Heart right ventricle (tissue), 16 donors: ENCODE measurements around the gene NPHP4. TPM values are rescaled to one million over a fixed set of nuclear protein-coding genes. Genes with fewer than 3 reads are reported as not detected.

Experiments
- ATAC-seq, 8 donors: fragments of 200-7000 bp; cut with Tn5 transposase; one replicate each; pipeline ENCODE4 v1.9.1; 2020; ENCODE audit warnings: mild to moderate bottlenecking in 8 of 8, moderate library complexity in 8 of 8, moderate number of reproducible peaks in 1 of 8
- DNase-seq, 2 donors: peaks; one replicate each; pipeline ENCODE4 v3.0.0-alpha.2; 2020
- H3K27ac ChIP-seq, 10 donors: fragments of 200-600 bp; sonication (generic) in 2 of 10; one replicate each; pipeline versions ENCODE4 v1.5.0 to v1.8.0; 2020 to 2022; ENCODE audit warnings: mild to moderate bottlenecking in 3 of 10
- H3K27me3 ChIP-seq, 7 donors: fragments of 200-600 bp; one replicate each; pipeline ENCODE4 v1.8.0; 2021 to 2022; ENCODE audit warnings: mild to moderate bottlenecking in 2 of 7
- H3K36me3 ChIP-seq, 9 donors: fragments of 200-600 bp; sonication (generic) in 1 of 9; one replicate each; pipeline versions ENCODE4 v1.5.0 to v1.8.0; 2020 to 2022; ENCODE audit warnings: mild to moderate bottlenecking in 2 of 9
- H3K4me1 ChIP-seq, 9 donors: fragments of 200-600 bp; sonication (generic) in 1 of 9; one replicate each; pipeline versions ENCODE4 v1.5.0 to v1.8.0; 2020 to 2022; ENCODE audit warnings: mild to moderate bottlenecking in 4 of 9
- H3K4me3 ChIP-seq, 10 donors: fragments of 200-600 bp; sonication (generic) in 2 of 10; one replicate each; pipeline versions ENCODE4 v1.5.0 to v1.8.0; 2020 to 2022; ENCODE audit warnings: mild to moderate bottlenecking in 7 of 10, moderate library complexity in 2 of 10
- H3K9me3 ChIP-seq, 11 donors: fragments of 200-600 bp in 10 of 11; sonication (generic) in 2 of 11; one replicate each; pipeline versions ENCODE4 v1.5.0 to v1.8.0; 2013 to 2022; ENCODE audit warnings: mild to moderate bottlenecking in 2 of 11, control low read depth in 1 of 11, moderate library complexity in 1 of 11
- WGBS, 2 donors: extraction: QIAGEN DNeasy Blood & Tissue Kit; methylation state at CpG; one replicate each; pipeline ENCODE4 v1.1.7; 2013; ENCODE audit warnings: inconsistent platforms in 1 of 2; 5-methylcytosine and 5-hydroxymethylcytosine counted together
- intact Hi-C, 10 donors: fragments of 100-400 bp; cut with DNase I; formaldehyde crosslinking; loops; one replicate each; pipeline versions ENCODE4 v1.11.1 to v1.14.2; 2022
- polyA plus RNA-seq, 2 donors: library from polyadenylated mRNA; stranded (reverse); fragments of 200-250 nt; gene quantifications; one replicate each; pipeline ENCODE4 v1.2.3, GENCODE V29; 2013
- total RNA-seq, 10 donors: library from RNA; stranded (reverse); fragmentation: NEBNext Ultra II Directional in 3 of 10; extraction: Animal tissue kit (Norgen Biotek cat#: 25700) in 3 of 10; gene quantifications; one replicate each; pipeline versions ENCODE4 v1.2.1 to v1.2.4, GENCODE V29; 2021 to 2023
- TF ChIP-seq, protein P1 (sequence below), 9 donors: fragments of 200-600 bp; sonication (generic) in 2 of 9; IDR thresholded peaks; one replicate each; pipeline versions ENCODE4 v1.5.0 to v1.8.0; 2021 to 2022; ENCODE audit warnings: antibody characterized with exemption in 9 of 9, mild to moderate bottlenecking in 5 of 9, moderate library complexity in 1 of 9
- donor health status: Arrhythmogenic right ventricular cardiomyopathy.
- donor health status: ischemic (EF 13 %, LVEDD 7.1; RV severe dilation, severe dysfunction).
- donor health status: healthy with polysubstance abuse.
- donor health status: DM: no; HTN: yes; CAD: no.
- donor health status: DM: no; HTN: no; CAD: no.
- donor health status: ischemic (EF 25% LVEDD 6.9; RV normal size, moderate dysfunction).
- donor health status: ischemic (EF 25% LVEDD 5.7; RV mildly dilated, moderate dysfunction).
- donor health status: healthy.
- donor health status: DM: yes; HTN: yes; CAD: no.
- donor health status: Ischemic cardiomyopathy.
- donor health status: ischemic (EF 35%, LVEDD 5.7; RV mildly dilated, moderate dysfunction).
- donor health status: nonischemic (EF 11% LVEDD 7.7; RV severe dilation, severe dysfunction).
- donor health status: DM: yes; HTN: yes; CAD: no.
- donor health status: PGD.
- donor health status: ischemic (EF 29% LVEDD 5.4; RV normal size, mild dysfunction).
- donor health status: nonischemic (EF 23%, LVEDD 6.1; RV moderate dilation, normal function).

Gene NPHP4
- total and polyA plus RNA-seq, 12 donors = 2.4 to 5.7 (median 3.3) TPM

DNA sequence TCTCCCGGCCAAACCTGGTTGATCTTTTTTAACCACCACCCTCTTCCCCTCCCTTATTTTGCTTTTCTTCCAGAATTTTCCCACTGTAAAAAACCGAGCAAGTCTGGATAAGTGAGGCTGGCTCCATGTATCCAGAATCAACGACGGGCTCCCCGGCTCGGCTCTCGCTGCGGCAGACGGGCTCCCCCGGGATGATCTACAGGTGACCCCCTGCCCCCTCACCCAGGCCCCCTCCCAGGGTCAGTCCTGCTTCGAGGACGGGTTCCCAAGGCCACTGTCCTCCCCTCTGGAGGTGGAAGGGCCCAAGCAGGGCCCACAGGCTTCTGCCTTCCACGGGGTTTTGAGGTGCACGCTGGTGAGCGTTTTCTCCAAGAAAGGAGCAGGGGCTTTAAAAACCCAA, 48.2 kb upstream of the NPHP4 start:
- no peak for ATAC-seq
- Histone ChIP-seq H3K27me3 (no peaks in the 10 kb centered on the region), H3K27ac (no peak overlapping the region), H3K4me1 (peaks cover 0 to 15% (median 0%) of the 10 kb centered on the region in 9 donors), H3K4me3 (no peak overlapping the region), H3K9me3 (no peaks in the 10 kb centered on the region), H3K36me3 (peaks cover 0 to 56% (median 0%) of the 10 kb centered on the region in 9 donors)
- 85 to 90% methylated on average over 15 of the region's 15 CpGs for WGBS, 2 donors
- TF ChIP-seq, protein P1, sequence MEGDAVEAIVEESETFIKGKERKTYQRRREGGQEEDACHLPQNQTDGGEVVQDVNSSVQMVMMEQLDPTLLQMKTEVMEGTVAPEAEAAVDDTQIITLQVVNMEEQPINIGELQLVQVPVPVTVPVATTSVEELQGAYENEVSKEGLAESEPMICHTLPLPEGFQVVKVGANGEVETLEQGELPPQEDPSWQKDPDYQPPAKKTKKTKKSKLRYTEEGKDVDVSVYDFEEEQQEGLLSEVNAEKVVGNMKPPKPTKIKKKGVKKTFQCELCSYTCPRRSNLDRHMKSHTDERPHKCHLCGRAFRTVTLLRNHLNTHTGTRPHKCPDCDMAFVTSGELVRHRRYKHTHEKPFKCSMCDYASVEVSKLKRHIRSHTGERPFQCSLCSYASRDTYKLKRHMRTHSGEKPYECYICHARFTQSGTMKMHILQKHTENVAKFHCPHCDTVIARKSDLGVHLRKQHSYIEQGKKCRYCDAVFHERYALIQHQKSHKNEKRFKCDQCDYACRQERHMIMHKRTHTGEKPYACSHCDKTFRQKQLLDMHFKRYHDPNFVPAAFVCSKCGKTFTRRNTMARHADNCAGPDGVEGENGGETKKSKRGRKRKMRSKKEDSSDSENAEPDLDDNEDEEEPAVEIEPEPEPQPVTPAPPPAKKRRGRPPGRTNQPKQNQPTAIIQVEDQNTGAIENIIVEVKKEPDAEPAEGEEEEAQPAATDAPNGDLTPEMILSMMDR (IDR thresholded peaks at IDR 0.05) = no peak
- DNase-seq = no peak
- intact Hi-C loops = loop anchor here in 2 of 10 donors (5.0 to 10.0 kb wide), 3 partner anchors 134 to 304 kb away; partner anchors contain the start of gene HES3 (in 1 of the 2)

- TF ChIP-seq, protein P1 (IDR thresholded peaks at IDR 0.05) = no peak
- DNase-seq (no peak), ATAC-seq (no peak)
- peaks cover 0 to 55% (median 0%) of the 10 kb centered on the region in 9 donors for H3K36me3 ChIP-seq
- intact Hi-C loops = no loop called here
- 87 to 88% methylated on average over 15 of the region's 15 CpGs for WGBS, 2 donors
- H3K4me1 ChIP-seq = peaks cover 0 to 15% (median 0%) of the 10 kb centered on the region in 9 donors
- H3K27me3 ChIP-seq = no peaks in the 10 kb centered on the region
- H3K9me3 ChIP-seq = no peaks in the 10 kb centered on the region
- H3K27ac ChIP-seq = no peak overlapping the region
- H3K4me3 ChIP-seq = no peak overlapping the region
These were observed 46.8 kb upstream of the NPHP4 start for GRCh38 chr1:6039031-6039430.

- Histone ChIP-seq H3K36me3 (peaks cover 0 to 50% (median 0%) of the 10 kb centered on the region in 9 donors), H3K4me3 (no peak overlapping the region), H3K27ac (no peak overlapping the region), H3K4me1 (peaks cover 0 to 15% (median 0%) of the 10 kb centered on the region in 9 donors), H3K9me3 (no peaks in the 10 kb centered on the region), H3K27me3 (no peaks in the 10 kb centered on the region)
- ATAC-seq (no peak), DNase-seq (no peak)
- intact Hi-C loops = no loop called here
- TF ChIP-seq, protein P1 (IDR thresholded peaks at IDR 0.05) = no peak
- 69 to 75% methylated on average over 7 of the region's 7 CpGs for WGBS, 2 donors
These were observed 46.4 kb upstream of the NPHP4 start for GRCh38 chr1:6038603-6039002.

DNA sequence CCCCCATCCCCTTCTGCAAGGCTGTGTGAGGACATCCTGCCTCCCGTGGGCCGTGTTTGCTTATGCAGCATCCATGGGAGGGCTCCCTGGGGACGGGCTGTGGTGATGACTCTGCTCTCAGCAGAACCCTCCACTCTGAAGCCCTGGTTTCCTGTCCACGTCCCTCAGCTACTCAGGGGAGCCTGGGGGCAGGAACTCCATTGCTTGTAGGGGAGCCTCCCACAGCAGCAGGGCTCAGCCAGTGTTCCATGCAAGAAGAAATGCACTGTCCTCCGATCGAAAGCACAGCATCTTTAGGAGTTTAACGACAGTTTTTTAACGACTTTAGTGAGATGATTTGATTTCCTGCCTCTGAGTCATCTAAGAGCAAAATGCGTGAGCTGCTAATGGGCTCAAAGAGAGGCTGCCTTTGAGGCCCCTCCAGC, 45.1 kb upstream of the NPHP4 start:
- Histone ChIP-seq H3K9me3 (no peaks in the 10 kb centered on the region), H3K4me1 (peaks cover 0 to 15% (median 0%) of the 10 kb centered on the region in 9 donors), H3K36me3 (peaks cover 0 to 39% (median 0%) of the 10 kb centered on the region in 9 donors), H3K27ac (no peak overlapping the region), H3K27me3 (no peaks in the 10 kb centered on the region), H3K4me3 (no peak overlapping the region)
- 28 to 31% methylated on average over 9 of the region's 9 CpGs for WGBS, 2 donors
- TF ChIP-seq, protein P1 (IDR thresholded peaks at IDR 0.05) = no peak
- DNase-seq = peak in 1 of 2 donors; percentile 20
- intact Hi-C loops = no loop called here
- ATAC-seq = peak in 1 of 8 donors; percentile 29
